Colonic mucosa (tissue), 4 donors: ENCODE measurements around the gene FABP1. TPM values are rescaled to one million over a fixed set of nuclear protein-coding genes. Genes with fewer than 3 reads are reported as not detected.

ENCODE experiments used
- DNase-seq: peaks from one replicate; pipeline ENCODE4 v3.0.0-alpha.2; 2020
- H3K27ac ChIP-seq: fragments of 200-600 bp; one replicate; pipeline ENCODE4 v1.8.0; 2021
- H3K27me3 ChIP-seq: fragments of 200-600 bp; one replicate; pipeline ENCODE4 v1.8.0; 2021
- H3K36me3 ChIP-seq: fragments of 200-600 bp; one replicate; pipeline ENCODE4 v1.8.0; 2021
- H3K4me1 ChIP-seq: fragments of 200-600 bp; one replicate; pipeline ENCODE4 v1.8.0; 2021; ENCODE audit warnings: mild to moderate bottlenecking
- H3K4me3 ChIP-seq: fragments of 200-600 bp; one replicate; pipeline ENCODE4 v1.8.0; 2021
- H3K9ac ChIP-seq, 2 donors: one replicate each; pipeline ENCODE4 v1.7.0; 2013; ENCODE audit warnings: control low read depth in 2 of 2, low read depth in 2 of 2, low read length in 2 of 2
- H3K9me3 ChIP-seq: fragments of 200-600 bp; one replicate; pipeline ENCODE4 v1.8.0; 2021
- intact Hi-C: fragments of 100-400 bp; cut with DNase I; formaldehyde crosslinking; loops from one replicate; pipeline ENCODE4 v1.14.1; 2022
- total RNA-seq, 2 donors: library from RNA; stranded (reverse); fragmentation: NEBNext Ultra II Directional in 1 of 2; extraction: Animal tissue kit (Norgen Biotek cat#: 25700) in 1 of 2; gene quantifications; one replicate each; pipeline ENCODE4 v1.2.1, GENCODE V29; 2021
- TF ChIP-seq, protein P1 (sequence below): fragments of 200-600 bp; IDR thresholded peaks from one replicate; pipeline ENCODE4 v1.8.0; 2022; ENCODE audit warnings: antibody characterized with exemption, mild to moderate bottlenecking
- donor health status: healthy.
- donor health status: DM: no; HTN: no; CAD: no.
- donor health status: DM: no; HTN: no; CAD: no.

FABP1 gene
- total RNA-seq, 2 donors from 2014 or later: 2,582 to 2,822 TPM

- intact Hi-C loops: no loop called here
- Histone ChIP-seq H3K27ac (no peak overlapping the region), H3K9ac (no peak overlapping the region)
These were observed 32.8 kb downstream of the FABP1 start for GRCh38 chr2:88095022-88095421.

GRCh38 chr2:88092773-88093172, 35.1 kb downstream of the FABP1 start:
- H3K36me3 ChIP-seq: no peaks in the 10 kb centered on the region
- no peak overlapping the region for H3K4me3 ChIP-seq
- no peaks in the 10 kb centered on the region for H3K9me3 ChIP-seq
- no peaks in the 10 kb centered on the region for H3K27me3 ChIP-seq
- no peaks in the 10 kb centered on the region for H3K4me1 ChIP-seq
- no peak overlapping the region for H3K9ac ChIP-seq
- DNase-seq: no peak
- no peak overlapping the region for H3K27ac ChIP-seq
- intact Hi-C loops: no loop called here
- TF ChIP-seq, protein P1, sequence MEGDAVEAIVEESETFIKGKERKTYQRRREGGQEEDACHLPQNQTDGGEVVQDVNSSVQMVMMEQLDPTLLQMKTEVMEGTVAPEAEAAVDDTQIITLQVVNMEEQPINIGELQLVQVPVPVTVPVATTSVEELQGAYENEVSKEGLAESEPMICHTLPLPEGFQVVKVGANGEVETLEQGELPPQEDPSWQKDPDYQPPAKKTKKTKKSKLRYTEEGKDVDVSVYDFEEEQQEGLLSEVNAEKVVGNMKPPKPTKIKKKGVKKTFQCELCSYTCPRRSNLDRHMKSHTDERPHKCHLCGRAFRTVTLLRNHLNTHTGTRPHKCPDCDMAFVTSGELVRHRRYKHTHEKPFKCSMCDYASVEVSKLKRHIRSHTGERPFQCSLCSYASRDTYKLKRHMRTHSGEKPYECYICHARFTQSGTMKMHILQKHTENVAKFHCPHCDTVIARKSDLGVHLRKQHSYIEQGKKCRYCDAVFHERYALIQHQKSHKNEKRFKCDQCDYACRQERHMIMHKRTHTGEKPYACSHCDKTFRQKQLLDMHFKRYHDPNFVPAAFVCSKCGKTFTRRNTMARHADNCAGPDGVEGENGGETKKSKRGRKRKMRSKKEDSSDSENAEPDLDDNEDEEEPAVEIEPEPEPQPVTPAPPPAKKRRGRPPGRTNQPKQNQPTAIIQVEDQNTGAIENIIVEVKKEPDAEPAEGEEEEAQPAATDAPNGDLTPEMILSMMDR: no peak

More at GRCh38 chr2:88095022-88095421, 32.8 kb downstream of the FABP1 start:
- no peaks in the 10 kb centered on the region for H3K9me3 ChIP-seq
- DNase-seq: no peak
- no peaks in the 10 kb centered on the region for H3K27me3 ChIP-seq
- TF ChIP-seq, protein P1: no peak
- H3K4me3 ChIP-seq: no peak overlapping the region
- no peaks in the 10 kb centered on the region for H3K36me3 ChIP-seq
- no peaks in the 10 kb centered on the region for H3K4me1 ChIP-seq

DNA sequence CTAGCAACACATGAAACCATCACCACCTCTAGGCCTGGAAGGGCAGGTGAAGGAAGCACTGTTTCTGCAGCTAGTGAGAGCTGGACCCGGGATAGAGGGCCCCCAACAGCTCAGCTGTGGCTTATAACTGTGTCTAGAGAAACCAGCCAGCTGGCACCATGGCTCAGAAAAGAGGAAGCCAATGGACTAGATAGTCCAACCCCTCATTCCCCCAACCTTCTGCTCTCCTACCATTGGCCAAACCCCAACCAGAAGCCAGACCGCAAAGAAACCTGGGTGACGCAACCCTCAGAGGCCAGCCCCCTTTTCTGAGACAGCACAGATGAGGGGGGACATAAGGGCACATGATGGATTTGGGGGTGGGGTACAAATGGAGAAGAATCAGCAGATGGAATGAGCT, 35.9 kb downstream of the FABP1 start:
- no peak overlapping the region for H3K27ac ChIP-seq
- intact Hi-C loops: no loop called here
- H3K36me3 ChIP-seq: no peaks in the 10 kb centered on the region
- no peak overlapping the region for H3K9ac ChIP-seq
- H3K4me1 ChIP-seq: no peaks in the 10 kb centered on the region
- no peak overlapping the region for H3K4me3 ChIP-seq
- DNase-seq: no peak
- TF ChIP-seq, protein P1: no peak
- H3K27me3 ChIP-seq: no peaks in the 10 kb centered on the region
- H3K9me3 ChIP-seq: no peaks in the 10 kb centered on the region

- Histone ChIP-seq H3K27me3 (no peaks in the 10 kb centered on the region), H3K36me3 (no peaks in the 10 kb centered on the region), H3K4me3 (no peak overlapping the region), H3K9ac (no peak overlapping the region), H3K27ac (no peak overlapping the region), H3K9me3 (no peaks in the 10 kb centered on the region), H3K4me1 (no peaks in the 10 kb centered on the region)
- no peak for DNase-seq
- TF ChIP-seq, protein P1: no peak
- intact Hi-C loops: no loop called here
These were observed 37.2 kb downstream of the FABP1 start for GRCh38 chr2:88090446-88091283.

DNA sequence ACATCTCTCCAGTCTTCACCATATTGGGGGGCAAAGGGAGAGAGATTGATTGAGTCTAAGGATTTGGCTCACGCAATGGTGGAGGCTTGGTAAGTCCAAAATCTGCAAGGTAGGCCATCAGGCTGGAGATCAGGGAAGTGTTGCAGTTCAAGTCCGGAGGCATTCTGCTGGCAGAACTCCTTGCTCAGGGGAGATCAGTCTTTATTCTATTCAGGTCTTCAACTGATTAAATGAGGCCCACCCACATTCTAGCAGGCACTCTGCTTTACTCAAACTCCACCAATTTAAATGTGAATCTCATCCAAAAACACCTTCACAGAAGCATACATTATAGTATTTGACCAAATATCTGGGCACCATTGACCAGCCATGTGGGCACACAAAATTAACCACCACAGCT, 38.9 kb downstream of the FABP1 start:
- Histone ChIP-seq H3K9me3 (no peaks in the 10 kb centered on the region), H3K4me3 (no peak overlapping the region), H3K27me3 (no peaks in the 10 kb centered on the region), H3K4me1 (no peaks in the 10 kb centered on the region), H3K36me3 (no peaks in the 10 kb centered on the region), H3K27ac (no peak overlapping the region), H3K9ac (no peak overlapping the region)
- intact Hi-C loops: no loop called here
- TF ChIP-seq, protein P1: no peak
- DNase-seq: no peak
